Adrenal gland (tissue), 12 donors: ENCODE data around the gene ARHGEF37. TPM values are rescaled to one million over a fixed set of nuclear protein-coding genes. Genes with fewer than 3 reads are reported as not detected.
"Not testable (repeated sequence)": the region's sequence is repeated elsewhere in the genome, so short reads cannot be mapped to it uniquely, and the experiment has no call there.

Experiments used
- DNase-seq, 7 donors: peaks; one replicate each; pipeline ENCODE4 v3.0.0-alpha.2; 2019 to 2020
- H3K27ac ChIP-seq, 5 donors: fragments of 200-600 bp; sonication (generic) in 4 of 5; 1 replicate in 3 of 5; 2 replicates in 2 of 5; pipeline versions ENCODE4 v1.5.1 to v1.8.0; 2016 to 2020; ENCODE audit warnings: mild to moderate bottlenecking in 1 of 5
- H3K27me3 ChIP-seq: fragments of 200-600 bp; 2 replicates; pipeline ENCODE4 v1.8.0; 2021
- H3K36me3 ChIP-seq, 2 donors: fragments of 200-600 bp; replicated peaks in 1 of 2; 1 replicate in 1 of 2; 2 replicates in 1 of 2; pipeline versions ENCODE4 v1.5.1 to v1.8.0; 2018 to 2022
- H3K4me1 ChIP-seq, 2 donors: fragments of 200-600 bp; replicated peaks in 1 of 2; 1 replicate in 1 of 2; 2 replicates in 1 of 2; pipeline versions ENCODE4 v1.5.1 to v1.8.0; 2018 to 2021
- H3K4me3 ChIP-seq, 4 donors: fragments of 200-600 bp; sonication (generic) in 3 of 4; one replicate each; pipeline ENCODE4 v1.5.1; 2016 to 2018
- H3K9me3 ChIP-seq, 3 donors: fragments of 200-600 bp; sonication (generic) in 1 of 3; replicated peaks in 1 of 3; 1 replicate in 2 of 3; 2 replicates in 1 of 3; pipeline versions ENCODE4 v1.5.1 to v1.8.0; 2016 to 2021
- CTCF ChIP-seq, 6 experiments: fragments of 450-650 bp in 4 of 6; fragments of 200-600 bp in 2 of 6; sonication (generic) in 1 of 6; IDR thresholded peaks; 1 replicate in 5 of 6; 2 replicates in 1 of 6; pipeline versions ENCODE4 v1.5.1 to v1.8.0; 2016 to 2021; ENCODE audit warnings: antibody characterized with exemption in 6 of 6, mild to moderate bottlenecking in 2 of 6, moderate library complexity in 1 of 6
- POLR2A ChIP-seq, 2 donors: fragments of 450-650 bp; IDR thresholded peaks; one replicate each; pipeline ENCODE4 v1.6.1; 2017; ENCODE audit warnings: antibody characterized with exemption in 2 of 2, mild to moderate bottlenecking in 2 of 2, moderate library complexity in 1 of 2
- WGBS, 4 donors: extraction: QIAGEN DNeasy Blood & Tissue Kit in 2 of 4; methylation state at CpG; one replicate each; pipeline versions ENCODE4 v1.1.5 to v1.1.7; 2013 to 2017; 5-methylcytosine and 5-hydroxymethylcytosine counted together
- intact Hi-C, 2 donors: fragments of 100-400 bp; cut with DNase I; formaldehyde crosslinking; loops; one replicate each; pipeline versions ENCODE4 v1.14.1 to v1.15.0; 2022 to 2023
- polyA plus RNA-seq, 3 donors: library from polyadenylated mRNA; stranded (reverse); fragments of 200-250 nt in 2 of 3; fragments of 350-450 nt in 1 of 3; fragmentation: Illumina TruSeq in 1 of 3; extraction: RNeasy Lipid Tissue Mini Kit (QIAGEN cat#74804) in 1 of 3; gene quantifications; one replicate each; pipeline ENCODE4 v1.2.3, GENCODE V29; 2013 to 2014
- total RNA-seq, 9 donors: library from RNA; depleted of rRNA in 4 of 9; stranded (reverse); fragments of >200 nt in 4 of 9; fragments of 120-200 nt in 1 of 9; fragmentation: NEBNext Ultra II Directional in 1 of 9; extraction: Animal tissue kit (Norgen Biotek cat#: 25700) in 1 of 9; gene quantifications; one replicate each; pipeline versions ENCODE4 v1.1.0 to v1.2.4, GENCODE V29; 2013 to 2023
- donor health status: healthy with polysubstance abuse.
- donor health status: Bipolar disorder and iron deficiency.
- donor health status: DM: yes; HTN: yes; CAD: no.
- donor health status: DM: no; HTN: no; CAD: no.
- donor health status: DM: no; HTN: no; CAD: no.
- donor health status: DM: yes; HTN: yes; CAD: no.

ARHGEF37 gene
- total and polyA plus RNA-seq, 12 donors, result 0.83 to 8.4 (median 4.0) TPM

- no peak for DNase-seq
- no peaks in the 10 kb centered on the region for H3K36me3 ChIP-seq
- 70 to 82% (median 78%) methylated on average over 2 of the region's 2 CpGs for WGBS, 4 donors
- H3K27ac ChIP-seq, result no peak overlapping the region
- H3K4me1 ChIP-seq, result peaks cover 14 to 31% of the 10 kb centered on the region in 2 donors
- no peaks in the 10 kb centered on the region for H3K27me3 ChIP-seq
- no peak overlapping the region for H3K4me3 ChIP-seq
- no peaks in the 10 kb centered on the region for H3K9me3 ChIP-seq
- TF ChIP-seq POLR2A (IDR thresholded peaks at IDR 0.05), result no peak
- no peak for TF ChIP-seq CTCF (IDR thresholded peaks at IDR 0.05)
- intact Hi-C loops, result loop anchor here (5.0 to 10.0 kb wide), 2 partner anchors 117 to 425 kb away; no protein-coding TSS in a partner anchor
These were observed 21.6 kb upstream of the ARHGEF37 start for GRCh38 chr5:149559706-149560105.

- Histone ChIP-seq H3K9me3 (no peaks in the 10 kb centered on the region), H3K4me3 (peak overlapping the region in 1 of 4 donors; percentile 20), H3K36me3 (no peaks in the 10 kb centered on the region), H3K27me3 (no peaks in the 10 kb centered on the region), H3K4me1 (peaks cover 14 to 31% of the 10 kb centered on the region in 2 donors), H3K27ac (peak overlapping the region; percentile 59 to 85 (median 73))
- DNase-seq, result peak in 2 of 7 donors; percentile 41 to 48
- intact Hi-C loops, result loop anchor here in 1 of 2 donors (10.0 kb wide), 1 partner anchor 427 kb away; no protein-coding TSS in a partner anchor
- TF ChIP-seq CTCF (IDR thresholded peaks at IDR 0.05) (no peak), POLR2A (IDR thresholded peaks at IDR 0.05) (peak in 1 of 2 donors; percentile 37)
- WGBS, 4 donors, result 32 to 41% (median 38%) methylated on average over 2 of the region's 2 CpGs
These were observed 19.4 kb upstream of the ARHGEF37 start for GRCh38 chr5:149561848-149562247.

- Histone ChIP-seq H3K27ac (peak overlapping the region; percentile 53 to 85 (median 66)), H3K4me3 (no peak overlapping the region), H3K9me3 (no peaks in the 10 kb centered on the region), H3K36me3 (no peaks in the 10 kb centered on the region), H3K4me1 (peaks cover 14 to 31% of the 10 kb centered on the region in 2 donors), H3K27me3 (no peaks in the 10 kb centered on the region)
- intact Hi-C loops, result loop anchor here in 1 of 2 donors (10.0 kb wide), 1 partner anchor 429 kb away; no protein-coding TSS in a partner anchor
- WGBS, 4 donors, result 10 to 40% (median 24%) methylated on average over 2 of the region's 2 CpGs
- TF ChIP-seq CTCF (IDR thresholded peaks at IDR 0.05) (no peak), POLR2A (IDR thresholded peaks at IDR 0.05) (no peak)
- DNase-seq, result no peak
These were observed 17.8 kb upstream of the ARHGEF37 start for GRCh38 chr5:149563466-149563865.

GRCh38 chr5:149564542-149565140 lies 16.7 kb upstream of the ARHGEF37 start:
- H3K4me3 ChIP-seq, result peak overlapping the region in 1 of 4 donors; percentile 17
- not testable (repeated sequence) for H3K9me3 ChIP-seq, H3K27ac ChIP-seq, H3K36me3 ChIP-seq, H3K27me3 ChIP-seq
- peaks cover 14 to 31% of the 10 kb centered on the region in 2 donors for H3K4me1 ChIP-seq
- TF ChIP-seq CTCF (IDR thresholded peaks at IDR 0.05), result peak; percentile 39 to 87 (median 82)
- intact Hi-C loops, result loop anchor here in 1 of 2 donors (5.0 to 10.0 kb wide), 3 partner anchors 122 to 430 kb away; no protein-coding TSS in a partner anchor
- 42 to 51% (median 50%) methylated on average over 12 to 15 of the region's 15 CpGs for WGBS, 4 donors
- DNase-seq, result peak in 2 of 7 donors; percentile 15 to 23
